HG03066 (cell line): ENCODE results near the gene RCN2.
"Not testable (repeated sequence)": the region's sequence is repeated elsewhere in the genome, so short reads cannot be mapped to it uniquely, and the experiment has no call there.

ENCODE experiments used
- ATAC-seq: cut with Tn5 transposase; IDR thresholded peaks from one replicate; pipeline ENCODE4 v1.9.1; 2021; ENCODE audit warnings: low read depth; ENCODE audit not compliant: unreplicated experiment

Gene RCN2, protein sequence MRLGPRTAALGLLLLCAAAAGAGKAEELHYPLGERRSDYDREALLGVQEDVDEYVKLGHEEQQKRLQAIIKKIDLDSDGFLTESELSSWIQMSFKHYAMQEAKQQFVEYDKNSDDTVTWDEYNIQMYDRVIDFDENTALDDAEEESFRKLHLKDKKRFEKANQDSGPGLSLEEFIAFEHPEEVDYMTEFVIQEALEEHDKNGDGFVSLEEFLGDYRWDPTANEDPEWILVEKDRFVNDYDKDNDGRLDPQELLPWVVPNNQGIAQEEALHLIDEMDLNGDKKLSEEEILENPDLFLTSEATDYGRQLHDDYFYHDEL

DNA sequence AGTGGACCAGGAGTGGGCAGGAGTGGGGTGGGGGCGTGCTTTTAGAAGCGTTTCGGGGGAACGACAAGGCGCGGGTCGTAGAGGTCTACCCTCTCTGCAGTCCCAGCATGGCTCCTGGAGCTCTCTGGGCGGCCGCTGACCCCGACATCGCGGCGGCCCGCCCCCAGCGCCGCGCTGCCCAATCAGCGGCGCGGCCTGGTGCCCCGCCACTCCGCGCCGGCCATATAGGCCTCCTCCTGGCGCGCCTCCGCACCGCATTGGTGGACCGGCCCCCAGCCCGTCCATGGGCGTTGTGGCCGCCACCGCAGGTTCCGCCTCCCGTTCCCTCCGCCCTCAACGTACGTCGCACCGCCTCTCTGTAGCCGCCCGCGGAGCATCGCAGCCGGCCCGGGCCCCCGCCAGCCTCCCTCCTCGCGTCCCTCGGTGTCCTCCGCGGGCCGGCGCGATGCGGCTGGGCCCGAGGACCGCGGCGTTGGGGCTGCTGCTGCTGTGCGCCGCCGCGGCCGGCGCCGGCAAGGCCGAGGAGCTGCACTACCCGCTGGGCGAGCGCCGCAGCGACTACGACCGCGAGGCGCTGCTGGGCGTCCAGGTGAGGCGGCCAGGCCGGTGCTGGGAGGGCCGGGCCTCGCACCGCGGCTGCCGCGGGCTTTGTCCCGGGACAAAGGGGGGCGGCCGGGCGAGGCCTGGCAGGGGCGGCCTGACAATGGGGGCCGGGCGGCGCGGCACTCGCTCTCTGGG, at the start of gene RCN2:
Gene RCN2, plus strand, starts transcription at position 353 of the 738 bp plus-strand sequence. Its CDS starts 93 bp downstream, at position 446.
- peak; percentile 98 for ATAC-seq

DNA sequence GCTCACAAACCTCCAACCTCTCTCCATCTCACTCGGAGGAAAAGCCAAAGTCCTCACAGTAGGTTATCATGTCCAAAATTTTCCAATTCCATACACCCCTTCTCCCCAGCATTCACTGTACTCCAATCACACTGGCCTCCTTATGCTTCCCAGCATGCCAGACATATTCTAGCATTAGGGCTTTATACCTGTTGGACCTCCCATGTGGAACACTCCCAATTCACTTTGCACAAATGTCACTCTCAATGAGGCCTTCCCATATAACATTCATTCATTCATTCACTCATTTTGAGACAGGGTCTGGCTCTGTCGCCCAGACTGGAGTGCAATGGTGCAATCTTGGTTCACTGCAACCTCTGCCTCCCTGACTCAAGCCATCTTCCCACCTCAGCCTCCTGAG, 46.3 kb upstream of the RCN2 start:
- no peak for ATAC-seq

DNA sequence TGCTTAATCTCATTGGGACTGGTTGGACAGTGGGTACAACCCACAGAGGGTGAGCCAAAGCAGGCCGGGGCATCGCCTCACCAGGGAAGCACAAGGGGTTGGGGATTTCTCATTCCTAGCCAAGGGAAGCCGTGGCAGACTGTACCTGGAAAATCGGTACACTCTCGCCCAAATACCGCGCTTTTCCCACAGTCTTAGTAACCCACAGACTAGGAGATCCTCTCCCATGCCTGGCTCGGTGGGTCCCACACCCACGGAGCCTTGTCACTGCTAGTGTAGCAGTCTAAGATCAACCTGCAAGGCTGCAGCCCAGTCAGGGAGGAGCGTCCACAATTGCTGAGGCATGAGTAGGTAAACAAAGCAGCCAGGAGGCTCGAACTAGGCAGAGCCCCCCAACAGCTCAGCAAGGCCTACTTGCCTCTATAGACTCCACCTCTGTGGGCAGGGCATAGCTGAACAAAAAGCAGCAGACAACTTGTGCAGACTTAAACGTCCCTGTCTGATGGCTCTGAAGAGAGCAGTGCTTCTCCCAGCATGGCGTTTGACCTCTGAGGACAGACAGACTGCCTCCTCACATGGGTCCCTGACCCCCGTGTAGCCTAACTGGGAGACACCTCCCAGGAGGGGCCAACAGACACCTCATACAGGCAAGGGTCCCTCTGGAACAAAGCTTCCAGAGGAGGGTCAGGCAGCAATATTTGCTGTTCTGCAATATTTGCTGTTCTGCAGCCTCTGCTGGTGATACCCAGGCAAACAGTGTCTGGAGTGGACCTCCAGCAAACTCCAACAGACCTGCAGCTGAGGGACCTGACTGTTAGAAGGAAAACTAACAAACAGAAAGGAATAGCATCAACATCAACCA, 44.0 kb upstream of the RCN2 start:
- not testable (repeated sequence) for ATAC-seq

DNA sequence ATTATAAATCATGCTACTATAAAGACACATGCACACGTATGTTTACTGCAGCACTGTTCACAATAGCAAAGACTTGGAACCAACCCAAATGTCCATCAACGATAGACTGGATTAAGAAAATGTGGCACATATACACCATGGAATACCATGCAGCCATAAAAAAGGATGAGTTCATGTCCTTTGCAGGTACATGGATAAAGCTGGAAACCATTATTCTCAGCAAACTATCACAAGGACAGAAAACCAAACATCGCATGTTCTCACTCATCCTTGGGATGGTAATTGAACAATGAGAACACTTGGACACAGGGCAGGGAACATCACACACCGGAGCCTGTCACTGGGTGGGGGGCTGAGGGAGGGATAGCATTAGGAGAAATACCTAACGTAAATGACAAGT, 38.7 kb upstream of the RCN2 start:
- not testable (repeated sequence) for ATAC-seq

DNA sequence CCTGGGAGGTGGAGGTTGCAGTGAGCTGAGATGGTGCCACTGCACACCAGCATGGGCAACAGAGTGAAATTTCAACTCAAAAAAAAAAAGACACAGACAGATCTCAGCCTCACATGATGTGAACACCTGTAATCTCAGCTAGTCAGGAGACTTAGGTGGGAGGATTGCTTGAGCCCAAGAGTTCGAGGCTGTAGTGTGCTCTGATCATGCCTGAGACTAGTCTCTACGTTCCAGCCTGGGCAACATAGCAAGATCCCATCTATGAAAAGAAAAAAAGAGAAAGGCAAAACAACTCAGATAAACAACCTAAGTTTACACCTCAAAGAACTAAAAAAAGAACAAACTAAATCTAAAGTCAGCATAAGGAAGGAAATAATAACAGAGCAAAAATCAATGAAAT, 37.4 kb upstream of the RCN2 start:
- no peak for ATAC-seq

DNA sequence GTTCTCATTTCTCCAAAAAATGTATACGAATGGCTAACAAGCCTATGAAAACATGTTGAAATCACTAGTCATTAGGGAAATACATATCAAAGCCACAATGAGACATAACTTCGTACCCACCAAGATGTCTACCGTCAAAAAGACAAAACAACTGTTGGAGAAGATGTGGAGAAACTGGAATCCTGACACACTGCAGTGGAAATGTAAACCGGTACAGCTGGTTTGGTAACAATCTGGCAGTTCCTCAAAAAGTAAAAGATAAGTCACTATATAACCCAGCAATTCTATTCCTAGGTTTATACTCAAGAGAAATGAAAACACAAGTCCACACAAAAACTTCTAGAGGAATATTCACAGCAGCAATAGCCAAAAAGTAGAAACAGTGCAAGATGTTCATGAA, 33.4 kb upstream of the RCN2 start:
- ATAC-seq, result no peak

DNA sequence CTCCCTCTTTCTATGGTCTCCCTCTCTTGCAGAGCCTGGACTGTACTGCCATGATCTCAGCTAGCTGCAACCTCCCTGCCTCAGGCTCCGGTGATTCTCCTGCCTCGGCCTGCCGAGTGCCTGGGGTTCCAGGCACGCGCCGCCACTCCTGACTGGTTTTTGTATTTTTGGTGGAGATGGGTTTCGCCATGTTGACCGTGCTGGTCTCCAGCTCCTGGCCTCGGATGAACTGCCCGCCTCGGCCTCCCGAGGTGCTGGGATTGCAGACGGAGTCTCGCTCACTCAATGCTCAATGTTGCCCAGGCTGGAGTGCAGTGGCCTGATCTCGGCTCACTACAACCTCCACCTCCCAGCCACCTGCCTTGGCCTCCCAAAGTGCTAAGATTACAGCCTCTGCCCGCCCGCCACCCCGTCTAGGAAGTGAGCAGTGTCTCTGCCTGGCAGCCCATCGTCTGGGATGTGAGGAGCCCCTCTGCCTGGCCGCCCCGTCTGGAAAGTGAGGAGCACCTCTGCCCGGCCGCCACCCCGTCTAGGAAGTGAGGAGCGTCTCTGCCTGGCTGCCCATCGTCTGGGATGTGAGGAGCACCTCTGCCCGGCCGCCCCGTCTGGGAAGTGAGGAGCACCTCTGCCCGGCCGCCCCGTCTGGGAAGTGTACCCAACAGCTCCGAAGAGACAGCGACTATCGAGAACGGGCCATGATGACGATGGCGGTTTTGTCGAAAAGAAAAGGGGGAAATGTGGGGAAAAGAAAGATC, 32.2 kb upstream of the RCN2 start:
- ATAC-seq, result not testable (repeated sequence)

DNA sequence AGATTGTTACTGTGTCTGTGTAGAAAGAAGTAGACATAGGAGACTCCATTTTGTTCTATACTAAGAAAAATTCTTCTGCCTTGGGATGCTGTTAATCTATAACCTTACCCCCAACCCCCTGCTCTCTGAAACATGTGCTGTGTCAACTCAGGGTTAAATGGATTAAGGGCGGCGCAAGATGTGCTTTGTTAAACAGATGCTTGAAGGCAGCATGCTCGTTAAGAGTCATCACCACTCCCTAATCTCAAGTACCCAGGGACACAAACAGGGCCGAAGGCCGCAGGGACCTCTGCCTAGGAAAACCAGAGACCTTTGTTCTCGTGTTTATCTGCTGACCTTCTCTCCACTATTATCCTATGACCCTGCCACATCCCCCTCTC, 31.6 kb upstream of the RCN2 start:
- ATAC-seq, result not testable (repeated sequence)

DNA sequence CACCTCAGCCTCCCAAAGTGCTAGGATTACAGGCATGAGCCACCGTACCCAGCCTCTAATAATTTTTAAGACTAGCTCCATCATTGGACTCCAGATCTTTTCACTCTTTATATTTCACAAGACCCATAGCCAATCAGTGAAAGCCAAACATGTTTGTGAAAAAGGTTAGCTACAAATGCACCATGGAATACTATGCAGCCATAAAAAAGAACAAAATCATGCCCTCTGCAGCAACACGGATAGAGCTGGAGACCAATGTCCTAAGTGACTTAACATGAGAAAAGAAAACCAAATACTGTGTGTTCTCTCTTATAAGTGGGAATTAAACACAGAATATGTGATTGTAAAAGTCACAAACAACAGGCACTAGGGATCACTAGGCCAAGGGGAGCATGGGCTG, 29.6 kb upstream of the RCN2 start:
- ATAC-seq, result no peak

DNA sequence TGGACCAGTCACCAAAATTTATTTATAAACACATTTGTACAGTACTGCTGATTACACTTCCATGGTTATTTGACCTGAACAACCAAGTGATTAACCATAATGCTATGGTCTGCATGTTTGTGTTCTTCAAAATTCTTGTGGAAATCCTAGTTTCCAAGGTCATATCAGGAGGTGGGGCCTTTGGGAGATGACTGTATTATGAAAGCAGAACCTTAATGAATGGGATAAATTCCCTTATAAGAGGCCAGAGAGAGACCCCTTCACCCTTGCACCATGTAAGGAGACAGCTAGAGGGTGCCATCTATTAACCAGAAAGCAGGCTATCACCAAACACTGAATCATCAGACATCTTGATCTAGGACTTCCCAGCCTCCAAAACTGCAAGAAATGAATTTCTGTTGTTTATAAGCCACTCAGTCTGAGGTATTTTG, 28.3 kb upstream of the RCN2 start:
- no peak for ATAC-seq

DNA sequence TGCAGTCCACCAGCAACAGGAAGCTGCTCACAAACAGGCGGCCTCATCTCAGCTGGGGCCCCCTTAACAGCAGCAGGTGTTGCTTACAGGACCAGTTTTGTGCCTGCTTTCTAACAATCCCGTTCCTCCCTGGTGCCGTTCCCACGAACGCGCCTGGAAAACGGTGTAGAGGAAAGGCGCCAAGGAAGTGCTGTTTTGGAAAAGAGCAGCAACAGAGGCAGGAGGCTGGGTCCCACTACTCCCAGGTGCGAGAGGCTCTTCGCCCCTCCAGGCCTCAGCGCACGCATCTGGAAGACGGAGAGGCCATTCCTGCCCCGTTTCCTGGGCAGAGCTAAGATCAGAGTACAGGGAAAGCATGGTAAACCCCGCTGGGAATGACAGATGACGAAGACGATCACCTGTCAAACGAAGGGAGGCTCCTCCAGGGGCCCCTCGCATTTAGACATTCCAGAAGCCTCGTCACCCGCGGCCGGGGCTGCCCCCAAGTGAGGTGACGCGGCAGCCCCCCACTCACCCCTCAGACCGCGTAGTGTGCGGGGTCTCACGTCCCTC, 27.0 kb upstream of the RCN2 start:
- no peak for ATAC-seq

DNA sequence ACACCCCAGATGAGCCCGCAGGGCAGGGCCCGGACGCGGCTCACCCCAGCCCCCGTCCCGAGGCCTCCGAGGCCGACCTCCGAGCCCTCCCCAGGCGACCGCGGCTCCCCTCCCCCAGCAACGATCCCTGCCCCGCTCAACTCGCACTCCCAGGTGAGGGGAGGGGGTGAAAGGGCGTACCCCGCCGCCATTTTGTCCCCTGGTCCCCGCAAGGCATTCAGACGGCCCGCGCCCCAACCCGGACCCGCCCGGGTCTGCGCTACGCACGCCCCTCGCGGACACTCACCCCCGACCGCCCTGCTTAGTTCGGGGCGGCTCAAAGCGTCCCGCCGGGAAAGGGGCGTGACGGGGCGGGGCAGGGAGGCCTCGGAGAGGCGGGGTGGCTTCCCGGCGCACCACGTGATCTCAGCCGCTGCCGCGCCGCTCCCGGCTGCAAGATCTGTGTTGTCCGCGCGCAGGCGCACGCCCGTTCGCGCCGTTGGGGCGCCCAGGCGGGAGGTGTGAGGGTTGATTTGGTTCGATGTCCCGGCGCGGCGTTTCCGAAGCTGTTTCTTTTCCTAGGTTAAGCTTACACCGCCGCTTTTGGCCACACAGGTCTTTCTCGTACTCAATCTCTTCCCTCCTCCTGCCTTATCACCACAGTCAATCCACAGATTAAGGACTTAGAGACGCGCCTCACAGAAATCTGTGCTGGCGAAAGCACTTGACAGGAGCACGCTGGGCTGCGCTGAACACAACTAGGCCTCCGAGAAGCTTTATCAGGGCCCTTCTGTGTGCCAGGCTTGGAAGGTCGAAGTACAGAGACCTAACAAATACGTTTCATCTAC, 26.3 kb upstream of the RCN2 start, which contains the start of gene SCAPER:
Gene SCAPER, minus strand, starts transcription at position 328 of the 827 bp plus-strand sequence. CDS start 21,523 bp downstream, outside the sequence.
- ATAC-seq, result peak; percentile 75

DNA sequence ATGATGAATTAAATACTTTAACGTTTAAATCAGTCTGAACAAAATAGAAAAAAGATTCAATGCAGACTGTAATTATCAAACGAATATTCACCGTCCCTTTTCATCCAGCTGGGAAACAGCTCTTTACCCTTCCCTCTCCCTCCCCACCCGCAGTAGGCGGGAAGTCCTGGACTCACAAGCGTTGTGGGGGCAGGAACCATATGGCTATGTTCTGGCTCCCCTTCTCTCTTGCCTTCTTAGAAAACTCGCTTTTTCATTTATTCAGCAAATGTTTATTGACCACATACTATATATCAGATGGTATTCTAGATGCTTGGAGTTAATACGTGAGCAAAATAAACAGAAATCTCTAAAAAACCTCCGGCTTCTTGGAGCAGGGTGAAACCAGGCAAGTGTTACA, 25.7 kb upstream of the RCN2 start:
- ATAC-seq, result no peak

DNA sequence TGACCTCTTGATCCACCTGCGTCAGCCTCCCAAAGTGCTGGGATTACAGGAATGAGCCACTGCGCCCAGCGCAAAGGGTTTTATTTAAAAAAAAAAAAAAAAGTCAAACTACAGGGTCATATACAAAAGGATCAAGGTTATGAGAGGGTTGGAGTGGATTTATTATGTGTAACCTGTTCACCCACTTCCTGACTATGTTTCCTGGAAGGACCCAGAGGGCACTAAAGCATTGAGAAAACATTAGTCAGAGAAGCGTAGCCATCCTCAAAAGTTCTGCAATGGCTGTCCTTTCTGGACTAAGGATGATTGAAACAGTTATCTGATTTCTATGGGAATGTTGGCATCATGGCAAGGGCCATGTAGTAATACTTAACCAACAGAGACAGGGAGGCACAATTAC, 19.1 kb upstream of the RCN2 start:
- no peak for ATAC-seq

DNA sequence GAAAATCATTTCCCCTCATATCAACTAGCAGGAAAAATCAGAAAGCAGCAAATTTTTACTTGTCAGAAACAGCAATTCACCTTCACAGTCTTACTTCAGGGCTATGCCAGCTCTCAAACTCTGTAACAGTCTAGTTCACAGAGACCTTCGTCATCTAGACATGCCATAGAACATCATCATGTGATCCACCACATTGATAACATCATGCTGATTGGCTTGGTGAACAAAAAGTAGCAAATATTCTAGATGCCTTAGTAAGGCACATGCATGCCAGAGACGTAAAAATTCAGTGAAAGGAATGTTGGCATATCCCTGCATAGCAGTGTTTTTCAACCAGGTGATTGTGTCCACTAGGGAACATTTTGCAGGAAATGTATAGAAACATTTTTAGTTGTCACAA, 17.8 kb upstream of the RCN2 start:
- ATAC-seq, result no peak

DNA sequence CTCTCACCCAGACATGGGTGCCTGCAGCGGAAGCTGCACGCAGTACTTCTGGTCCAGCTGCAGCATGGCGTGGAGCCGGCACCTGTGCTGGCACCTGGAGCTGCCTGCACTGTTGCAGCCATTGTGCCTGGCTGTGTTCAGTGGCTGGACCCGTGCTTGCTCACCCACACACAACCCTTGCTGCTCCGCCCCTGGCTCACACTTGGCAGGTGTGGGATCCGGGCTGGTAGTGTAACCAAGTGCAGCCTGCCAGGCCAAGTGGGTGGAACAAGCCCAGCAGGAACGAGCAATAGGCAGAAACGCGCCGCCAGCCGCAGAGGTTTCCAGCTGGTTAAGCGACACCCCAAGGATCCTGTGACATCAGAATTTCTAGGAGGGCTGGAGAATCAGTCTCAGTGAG, 15.2 kb upstream of the RCN2 start:
- no peak for ATAC-seq

DNA sequence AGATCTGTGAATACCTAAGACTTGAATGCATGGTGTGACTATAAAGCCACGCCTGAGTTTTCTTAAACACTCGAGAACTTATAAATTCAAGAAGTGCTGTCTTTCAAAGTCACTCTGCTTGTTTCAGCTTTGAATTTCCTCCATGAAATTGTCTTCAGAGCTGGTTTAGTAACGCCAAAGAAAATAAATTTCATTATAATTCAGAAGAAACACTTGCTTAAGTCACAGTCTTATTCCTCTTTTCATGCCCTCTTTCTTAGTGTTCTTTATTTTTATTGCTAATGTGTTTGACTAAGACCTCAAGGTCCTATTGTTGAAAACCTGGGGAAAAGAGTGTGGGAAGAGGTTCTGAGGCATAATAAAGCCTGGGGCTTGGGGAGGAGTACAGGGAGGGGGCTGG, 3.3 kb upstream of the RCN2 start:
- no peak for ATAC-seq

DNA sequence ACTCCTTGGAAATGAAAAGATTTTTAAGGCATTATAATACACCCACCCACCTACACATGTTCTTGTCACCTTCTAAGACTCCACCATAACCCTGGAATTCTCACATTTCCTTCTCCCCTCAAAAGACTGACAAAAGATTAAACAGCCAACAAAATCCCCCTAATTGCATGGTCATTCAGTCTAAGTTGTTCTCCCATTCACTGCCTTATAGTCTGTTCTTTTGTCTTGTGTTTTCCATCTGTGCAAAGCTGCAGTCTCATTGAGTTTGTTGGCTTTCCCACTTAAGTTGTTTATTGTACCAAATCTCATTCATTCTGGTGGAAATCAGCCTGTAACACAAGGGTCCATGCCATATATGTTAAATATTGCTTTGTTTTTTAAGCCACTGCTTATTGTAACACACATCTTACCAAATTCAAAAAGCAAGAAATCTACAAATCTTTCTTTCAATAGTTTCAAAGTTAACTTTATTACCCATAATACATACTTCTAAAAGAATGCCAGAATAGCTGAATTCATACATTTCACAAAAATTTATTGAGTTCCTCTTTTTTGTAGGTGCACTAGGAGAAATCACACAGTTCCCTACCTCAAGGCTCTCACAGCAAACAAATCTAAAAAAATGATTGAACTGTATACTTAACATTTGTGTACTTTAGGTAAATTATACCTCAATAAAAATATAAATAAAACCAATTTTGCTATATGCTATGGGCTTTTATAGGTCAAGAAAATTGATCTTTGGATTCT, 2.4 kb upstream of the RCN2 start:
- ATAC-seq, result no peak
